NCI-H1105 treated with DMSO at 0.1 percent for 48 hours (cell line): ENCODE data around the gene DISP3.

ENCODE experiments used
- DNase-seq: peaks from one replicate; lab custom pipeline; 2025; lab: John Stamatoyannopoulos, UW

DISP3 gene

DNA sequence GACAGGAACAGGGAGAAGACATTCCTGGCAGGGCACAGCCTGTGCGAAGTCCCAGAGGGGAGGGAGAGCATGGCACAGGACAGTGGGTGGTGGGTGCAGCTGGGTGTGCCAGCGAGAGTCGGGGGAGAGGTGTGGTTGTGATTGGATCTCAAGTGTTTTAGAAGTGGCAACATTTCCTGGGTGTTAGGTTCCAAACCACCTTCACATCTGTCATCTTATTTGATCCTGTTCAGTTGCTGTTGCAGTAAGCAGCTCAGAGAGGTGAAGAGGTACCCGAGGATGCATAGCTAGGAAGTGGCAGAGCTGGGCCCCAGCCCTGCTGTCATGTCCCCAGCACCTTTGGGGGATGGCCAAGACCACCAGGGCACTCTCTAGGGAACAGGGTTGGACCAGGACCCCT lies 22.0 kb upstream of the DISP3 start:
- no peak for DNase-seq

DNA sequence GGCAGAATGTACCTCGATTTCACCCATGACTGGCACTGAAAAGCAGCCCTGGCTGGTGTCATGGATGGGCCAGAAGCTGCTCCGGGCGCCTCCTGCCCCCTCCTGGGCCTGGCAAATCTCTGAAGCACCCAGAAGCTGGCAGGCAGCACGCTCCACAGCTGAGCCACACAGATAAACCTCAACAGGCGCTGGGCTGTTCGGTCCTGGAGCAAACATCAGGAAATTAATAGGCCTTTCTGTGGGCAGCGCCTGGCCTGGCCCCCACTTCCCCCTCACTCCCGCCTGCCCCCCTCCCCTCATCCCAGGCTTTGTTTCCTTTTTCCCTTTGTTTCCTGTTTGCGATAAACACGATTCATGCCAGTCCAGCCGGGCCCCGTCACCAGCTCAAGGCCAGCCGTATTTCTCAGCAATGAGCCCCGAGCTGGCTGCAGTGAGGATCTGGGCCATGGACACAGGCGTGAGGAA lies 20.1 kb upstream of the DISP3 start:
- no peak for DNase-seq

DNA sequence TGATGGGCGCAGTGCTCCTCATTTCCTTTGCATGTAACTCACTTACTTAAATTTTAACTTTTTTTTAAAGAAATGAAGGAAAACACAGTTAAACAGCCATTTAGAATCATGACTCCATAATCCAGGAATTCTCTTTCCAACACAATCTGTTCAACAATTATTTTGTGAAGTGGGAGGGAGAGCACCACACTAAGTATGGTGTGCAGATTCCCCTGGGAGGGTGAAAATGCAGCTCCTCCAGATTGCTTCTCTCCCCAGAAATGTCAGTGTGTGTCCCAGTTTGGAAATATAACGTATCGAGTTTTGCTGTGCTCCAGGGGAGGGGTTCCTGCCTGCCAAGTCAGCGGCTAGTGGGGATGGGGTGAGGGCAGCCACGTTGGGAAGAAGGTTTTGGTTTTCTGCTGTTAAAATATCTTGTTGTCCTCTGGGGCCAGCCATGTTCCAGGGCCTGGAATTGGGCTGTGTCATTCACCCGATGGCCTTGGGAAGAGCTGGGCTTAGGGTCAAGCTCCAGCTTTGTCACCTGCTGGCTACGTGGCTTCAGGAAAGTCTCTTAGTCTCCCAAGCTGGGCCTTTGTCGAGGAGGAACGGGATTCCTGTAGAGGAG lies 17.3 kb upstream of the DISP3 start:
- no peak for DNase-seq

DNA sequence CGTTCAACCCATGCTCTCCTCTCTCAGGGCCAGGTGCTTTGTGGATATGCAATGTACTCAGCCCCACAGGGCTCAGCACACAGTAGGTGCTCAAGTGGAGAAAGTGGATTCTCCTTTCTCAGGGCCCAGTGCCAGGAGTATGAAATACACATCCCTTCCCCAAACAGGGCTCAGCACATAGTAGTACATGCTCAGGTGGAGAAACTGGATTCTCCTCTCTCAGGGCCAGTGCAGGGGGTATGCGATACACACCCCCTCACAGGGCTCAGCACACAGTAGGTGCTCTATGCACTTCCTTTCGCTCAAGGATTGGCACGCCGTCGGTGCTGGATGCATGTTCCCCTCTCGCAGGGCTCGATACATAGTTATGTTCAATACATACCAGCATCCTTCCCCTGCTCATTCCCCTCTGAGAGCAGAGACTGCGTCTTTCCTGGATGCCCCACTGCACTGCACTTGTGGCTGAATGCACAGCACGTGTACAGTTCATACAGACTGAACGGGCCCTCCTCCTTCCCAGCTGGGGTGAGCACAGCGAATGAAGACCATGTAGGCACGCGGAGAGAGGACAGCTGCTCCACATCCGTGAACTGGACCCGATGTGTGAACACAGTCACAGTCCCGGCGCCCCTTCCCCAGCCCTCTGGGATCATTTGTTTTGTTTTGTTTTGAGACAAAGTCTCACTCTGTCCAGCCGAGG lies 16.6 kb upstream of the DISP3 start:
- DNase-seq = no peak

DNA sequence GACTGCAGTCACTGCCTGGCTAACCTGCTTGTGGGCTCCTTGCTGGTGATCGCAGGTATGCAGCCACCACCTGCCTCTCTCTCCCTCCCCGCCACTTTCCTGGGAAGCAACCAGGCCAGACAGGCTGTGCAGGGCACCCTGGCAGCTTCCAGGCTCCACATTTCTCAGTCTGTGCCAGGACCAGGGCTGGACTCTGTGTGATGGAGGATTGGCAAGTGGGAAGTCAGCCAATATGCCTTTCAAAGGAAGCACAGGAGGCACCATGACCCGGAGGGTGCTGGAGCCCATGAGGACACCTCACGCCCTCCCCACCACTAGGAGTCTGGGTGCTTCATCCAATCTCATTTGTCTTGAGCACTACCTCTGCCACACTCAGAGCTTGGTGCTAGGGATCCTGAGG lies 15.8 kb upstream of the DISP3 start:
- DNase-seq = peak; percentile 6

DNA sequence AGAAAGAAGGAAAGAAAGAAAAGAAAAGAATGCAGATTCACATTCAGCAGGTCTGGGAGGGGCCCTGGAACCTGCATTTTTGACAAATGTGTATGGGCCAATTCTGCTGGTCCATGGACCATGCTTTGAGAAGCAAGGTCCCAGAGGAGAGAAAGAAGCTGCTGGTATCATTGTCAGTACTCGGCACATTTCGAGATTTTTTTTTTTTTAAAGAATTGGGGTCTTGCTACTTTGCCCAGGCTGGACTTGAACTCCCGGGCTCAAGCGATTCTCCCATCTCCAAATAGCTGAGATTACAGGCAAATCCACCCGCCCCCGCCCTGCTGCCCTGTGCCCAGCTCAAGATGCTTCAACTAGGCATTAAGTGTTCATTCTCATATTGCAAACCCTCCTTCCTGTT lies 13.6 kb upstream of the DISP3 start:
- no peak for DNase-seq

DNA sequence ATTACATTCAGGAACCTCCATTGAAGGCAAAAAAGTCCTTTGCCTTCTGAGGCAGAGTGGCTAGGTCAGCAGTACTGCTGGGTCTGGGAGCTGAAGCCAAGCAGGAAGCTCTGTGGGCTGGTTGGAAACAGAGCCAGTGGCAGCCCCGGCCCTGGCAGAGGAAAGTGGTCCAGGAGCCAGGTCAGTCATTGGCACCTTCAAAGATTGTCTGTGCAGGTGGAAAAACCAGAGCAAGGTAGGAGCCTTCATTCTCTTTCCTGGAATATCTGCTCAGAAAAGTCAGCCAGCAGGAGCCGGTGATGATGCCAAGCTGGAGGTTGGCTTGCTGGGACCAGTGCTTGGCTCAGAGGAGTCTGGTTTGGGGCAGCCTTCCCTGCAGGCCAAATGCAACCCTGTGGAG lies 12.5 kb upstream of the DISP3 start:
- no peak for DNase-seq

DNA sequence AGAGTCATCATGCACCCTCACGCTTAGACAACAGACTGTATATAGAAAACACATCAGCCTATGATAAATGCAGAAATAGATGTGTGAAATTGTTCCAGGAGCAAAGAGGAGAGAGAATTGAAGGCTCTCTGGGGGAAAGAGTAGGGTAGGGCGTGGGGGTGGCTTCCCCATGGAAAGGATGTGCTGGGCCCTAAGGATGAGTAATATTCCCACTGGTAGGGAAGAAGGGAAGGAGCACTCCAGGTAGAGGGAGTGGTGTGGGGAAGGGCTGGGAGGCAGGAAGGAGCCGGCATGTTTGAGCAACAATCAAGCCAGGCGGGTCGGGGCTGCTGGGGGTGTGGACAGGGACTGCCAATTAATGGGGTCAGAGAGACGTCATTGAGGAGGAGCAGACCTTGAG lies 10.1 kb upstream of the DISP3 start:
- no peak for DNase-seq

DNA sequence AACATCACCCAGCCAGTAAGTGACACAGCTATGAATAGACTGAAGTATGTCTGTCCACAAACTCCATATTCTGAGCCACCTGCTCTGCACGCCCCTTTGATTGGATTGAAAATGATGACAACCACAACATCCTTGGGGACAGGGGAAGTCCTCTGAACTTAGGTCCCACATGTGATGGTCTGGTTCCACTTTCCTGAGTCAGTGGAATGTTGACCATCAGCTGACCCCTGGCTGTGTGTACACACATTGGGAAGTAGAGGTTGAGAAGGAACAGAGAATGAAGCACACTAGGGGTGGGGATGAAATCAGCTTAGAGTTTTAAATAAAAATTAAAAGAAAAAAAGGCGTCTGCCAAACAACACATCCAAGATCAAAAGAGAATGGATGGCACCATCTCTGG lies 8.0 kb upstream of the DISP3 start:
- DNase-seq = no peak

DNA sequence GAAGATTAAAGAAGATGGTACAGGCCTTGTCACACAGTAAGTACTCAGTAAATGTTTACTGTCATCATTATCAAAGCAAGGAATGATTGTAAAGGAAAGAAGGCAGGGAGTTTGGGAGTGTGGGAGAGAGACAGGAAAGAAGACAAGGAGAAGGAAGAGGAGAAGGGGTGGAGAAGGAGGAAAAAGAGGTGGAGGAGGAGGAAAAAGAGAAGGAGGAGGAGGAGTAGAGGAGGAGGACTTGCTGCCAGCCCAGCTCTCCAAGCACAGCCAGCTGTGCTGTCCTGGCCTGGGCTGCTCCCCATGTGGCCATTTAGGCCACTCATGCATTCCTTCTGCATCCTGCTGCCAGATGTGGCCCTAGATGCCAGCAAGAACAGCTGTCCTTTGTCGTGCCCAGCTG lies 7.5 kb upstream of the DISP3 start:
- no peak for DNase-seq

DNA sequence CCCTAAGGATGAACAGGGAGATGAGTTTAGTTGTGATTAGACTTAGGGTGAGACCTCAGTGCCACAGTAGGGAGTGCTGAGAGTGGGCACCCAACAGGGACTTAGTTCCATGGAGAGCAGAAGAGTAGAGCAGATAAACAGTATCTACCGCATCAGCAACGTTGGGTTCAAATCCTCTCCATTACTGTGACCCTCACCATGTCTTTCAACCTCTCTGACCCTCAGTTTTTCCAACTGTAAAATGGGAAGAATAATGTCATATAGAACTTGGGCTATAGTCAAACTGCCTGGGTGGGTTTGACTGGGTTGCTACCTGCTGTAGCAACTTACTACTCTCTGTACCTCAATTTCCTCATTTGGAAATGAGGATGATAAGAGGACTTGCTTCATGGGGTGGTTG lies 6.7 kb upstream of the DISP3 start:
- no peak for DNase-seq

DNA sequence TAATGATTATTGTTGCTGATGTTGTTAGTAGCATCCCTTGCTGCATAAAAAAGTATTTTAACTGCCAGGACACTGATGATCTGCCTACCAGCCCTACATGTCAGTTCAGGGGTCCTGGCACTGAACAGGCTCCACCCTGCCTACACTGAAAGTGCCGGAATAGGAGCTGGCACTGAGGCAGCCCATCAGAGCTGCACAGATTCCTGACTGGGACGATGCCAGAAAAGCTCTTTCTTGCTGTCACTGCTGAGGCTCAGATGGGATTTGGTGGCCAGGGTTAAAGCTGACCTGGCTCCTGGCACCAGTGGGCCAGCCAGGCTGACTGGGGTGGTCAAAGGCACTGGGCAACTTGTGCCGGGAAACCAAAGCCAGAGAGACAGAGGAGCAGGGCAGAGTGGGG lies 6.2 kb upstream of the DISP3 start:
- no peak for DNase-seq

DNA sequence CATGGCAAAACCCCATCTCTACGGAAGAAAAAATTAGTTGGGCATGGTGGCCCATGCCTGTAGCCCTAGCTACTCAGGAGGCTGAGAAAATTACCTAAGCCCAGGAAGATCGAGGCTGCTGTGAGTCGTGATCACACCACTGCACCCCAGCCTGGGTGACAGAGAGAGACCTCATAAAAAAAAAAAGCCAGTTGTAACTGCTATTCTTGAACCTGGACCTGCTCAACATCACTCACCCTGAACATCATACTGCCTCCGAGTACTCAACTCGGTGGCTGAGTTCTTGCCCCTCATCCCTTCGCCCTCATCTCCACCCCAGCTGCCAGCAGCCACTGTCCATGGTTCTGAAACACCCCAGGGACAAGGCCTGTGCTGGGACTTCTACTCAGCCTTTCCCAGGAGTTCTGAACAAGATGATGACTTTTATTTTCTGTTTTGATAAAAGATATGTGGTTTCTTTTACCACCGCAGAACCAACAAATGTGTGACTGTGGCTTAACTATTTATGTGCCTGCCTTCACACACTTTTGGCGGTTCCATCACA lies 5.4 kb upstream of the DISP3 start:
- no peak for DNase-seq

DNA sequence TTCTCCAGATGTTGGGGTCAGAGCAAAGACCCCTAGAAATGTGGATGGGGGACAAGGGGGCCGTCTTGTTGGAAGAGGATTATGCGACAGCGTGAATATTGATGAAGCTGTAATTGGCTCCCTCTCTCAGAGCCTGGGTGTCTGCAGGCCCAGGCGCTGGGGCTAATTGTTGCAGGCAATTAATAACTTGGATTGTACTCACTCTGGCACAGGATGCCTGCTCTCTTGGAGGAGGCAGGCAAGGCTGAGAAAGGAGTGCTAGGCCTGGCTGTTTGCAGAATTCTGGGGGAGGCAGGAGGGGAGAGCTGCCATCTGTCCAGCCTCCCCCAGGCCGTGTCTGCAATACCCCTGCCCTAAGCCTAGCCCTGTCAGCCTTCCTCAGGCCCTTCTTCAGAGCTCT lies 4.1 kb upstream of the DISP3 start:
- DNase-seq = no peak

DNA sequence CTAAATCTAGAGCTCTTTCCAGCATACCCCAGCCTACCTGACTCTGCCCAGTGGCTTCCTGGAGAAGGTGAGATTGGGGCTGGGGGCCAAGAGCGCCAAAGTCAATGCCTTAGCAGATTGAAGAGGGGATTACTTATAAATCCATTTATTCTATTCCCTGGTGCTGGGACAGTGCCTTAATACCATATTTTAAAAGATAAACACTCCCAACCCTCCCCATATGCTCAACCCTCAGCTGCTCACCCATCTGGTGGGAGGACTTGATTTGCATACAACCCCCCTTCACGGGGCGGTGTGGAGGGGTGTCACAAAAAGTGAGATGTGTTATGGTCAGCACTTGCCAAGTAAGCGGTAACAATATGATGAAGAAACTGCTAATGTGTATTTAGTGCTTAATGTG lies 3.2 kb upstream of the DISP3 start:
- no peak for DNase-seq

DNA sequence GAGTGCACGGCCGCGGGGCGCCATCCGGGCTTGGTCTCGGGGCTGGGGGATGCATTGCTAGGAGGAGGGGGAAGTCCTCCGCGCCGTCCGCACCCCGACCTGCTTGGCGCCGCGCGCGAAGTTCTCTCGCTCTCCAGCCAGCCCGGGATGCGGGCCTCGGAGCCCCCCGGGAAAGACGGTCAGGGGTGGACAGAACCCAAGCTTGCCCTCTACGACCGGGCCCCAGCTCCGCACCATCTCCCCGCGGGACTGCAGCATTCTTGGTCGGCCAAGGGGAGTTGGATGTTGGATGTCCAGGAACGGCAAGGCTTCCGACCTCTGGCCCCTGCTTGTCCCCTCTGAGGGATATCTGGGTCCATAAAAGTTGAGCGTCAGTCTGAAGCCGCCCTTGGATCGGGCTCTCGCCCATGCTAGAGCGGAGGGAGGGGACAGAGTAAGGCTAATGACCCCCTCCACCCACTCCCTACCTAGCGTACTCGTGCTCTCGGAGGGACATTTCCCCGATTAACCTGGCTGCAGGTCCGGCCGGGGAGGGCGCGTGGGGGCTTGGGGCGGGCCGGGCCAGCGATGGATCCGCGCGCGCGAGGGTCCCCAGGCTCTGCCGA lies 522 bp downstream of the DISP3 start:
- DNase-seq = no peak

DNA sequence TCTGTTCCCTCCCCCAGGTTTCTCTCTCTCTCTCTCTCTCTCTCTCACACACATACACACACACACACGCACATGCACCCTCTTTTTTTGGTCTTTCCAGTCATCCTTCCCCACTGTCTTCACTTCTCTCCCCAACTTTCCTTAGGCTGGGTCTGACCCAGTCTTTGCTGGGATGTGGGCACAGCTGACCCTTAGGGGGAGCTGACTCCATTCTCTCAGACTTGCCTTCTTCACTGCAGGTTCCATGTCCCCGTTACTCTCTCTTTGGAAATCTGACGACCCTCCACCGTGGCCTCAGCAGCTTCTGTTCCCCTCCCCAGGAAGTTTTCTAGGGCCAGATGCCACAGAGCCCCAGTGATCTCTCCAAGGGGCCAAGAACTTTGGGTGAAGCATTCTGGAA lies 2.1 kb downstream of the DISP3 start:
- no peak for DNase-seq

DNA sequence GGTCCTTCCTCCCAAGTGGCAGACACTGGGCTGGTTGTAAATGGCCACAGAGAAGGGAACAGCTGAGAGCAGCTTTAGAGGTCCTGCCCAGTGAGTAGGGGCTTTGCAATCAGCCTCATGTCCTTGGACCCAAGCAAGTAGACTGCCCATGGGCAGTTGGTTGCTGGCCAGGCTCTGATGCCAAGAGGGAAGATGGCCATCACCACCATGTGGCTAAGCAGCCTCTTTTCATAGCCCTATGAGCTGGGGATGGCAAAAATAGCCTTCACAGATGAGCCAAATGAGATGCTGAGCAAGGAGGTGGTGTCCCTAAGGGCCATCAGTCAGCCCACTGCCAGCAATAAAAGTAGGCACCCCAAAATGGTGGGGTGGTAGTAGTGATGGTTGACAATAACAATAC lies 3.2 kb downstream of the DISP3 start:
- no peak for DNase-seq

DNA sequence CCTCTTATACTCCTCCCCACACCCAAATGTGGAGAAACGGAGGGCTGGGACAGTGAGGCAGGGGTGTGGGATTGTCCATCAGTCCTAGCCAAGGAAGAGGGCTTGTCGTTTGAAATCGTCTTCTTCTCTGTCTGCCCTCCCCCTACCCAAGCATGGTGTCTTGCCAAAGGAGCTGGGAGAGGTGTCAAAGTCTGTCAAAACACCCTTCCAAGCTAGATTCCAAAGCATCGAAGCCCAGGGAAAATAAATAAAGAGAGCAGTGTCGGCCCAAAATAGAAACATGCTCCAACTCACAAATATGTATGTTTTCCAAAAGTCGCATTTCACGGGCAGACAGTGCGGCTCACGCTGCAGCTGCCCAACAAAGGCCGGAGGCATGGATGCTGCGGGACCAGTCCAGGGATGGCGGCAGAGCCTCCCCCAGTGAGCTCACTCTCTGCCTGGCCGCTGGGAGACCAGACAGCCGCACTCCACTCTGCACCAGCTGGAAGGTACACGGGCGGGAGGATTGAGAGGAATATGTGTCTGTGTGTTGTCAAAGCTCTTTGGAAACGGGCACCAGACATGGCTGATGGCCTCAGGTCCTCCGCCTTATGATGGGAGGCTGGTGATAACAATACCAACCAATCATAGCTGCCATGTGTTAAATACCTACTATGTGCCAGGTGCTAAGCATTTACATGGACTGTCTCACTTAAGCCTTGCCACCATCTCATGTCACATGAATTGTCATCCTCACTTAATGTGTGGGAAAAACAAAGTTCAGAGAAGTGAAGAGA lies 3.9 kb downstream of the DISP3 start:
- no peak for DNase-seq

DNA sequence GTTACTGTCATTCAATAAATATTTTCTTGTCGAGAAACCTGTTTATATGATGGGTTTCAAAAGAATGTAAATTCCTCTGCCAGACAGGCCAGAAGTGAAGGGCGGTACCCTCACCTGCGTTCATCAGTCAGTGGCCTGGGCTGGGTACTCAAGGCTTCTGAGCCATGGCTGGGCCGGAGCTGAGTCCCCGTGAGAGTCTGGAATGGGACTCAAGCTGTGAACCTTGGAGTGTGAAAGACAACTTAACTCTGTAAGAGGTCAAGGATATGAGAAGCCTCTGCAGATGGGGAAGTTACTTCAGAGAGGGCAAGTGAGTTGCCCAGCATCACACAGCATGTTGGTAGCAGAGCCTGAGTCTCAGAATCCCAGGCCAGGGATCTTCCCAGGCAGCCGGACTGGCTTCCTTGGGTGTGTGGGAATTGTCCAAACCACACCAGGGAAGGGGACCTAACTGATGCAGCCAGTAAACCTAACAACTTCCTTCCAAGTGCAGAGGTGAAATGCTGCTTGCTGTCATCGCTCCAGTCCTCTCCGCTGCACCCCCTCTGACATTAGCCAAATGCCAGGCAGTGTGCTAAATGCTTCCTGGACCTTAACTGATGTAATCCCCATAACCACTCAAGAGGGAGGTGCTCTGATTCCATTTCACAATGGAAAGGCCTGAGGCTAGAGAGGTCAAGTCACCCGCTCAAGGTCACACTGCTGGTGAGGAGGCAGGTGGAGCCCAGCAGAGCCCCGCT lies 4.8 kb downstream of the DISP3 start:
- no peak for DNase-seq

DNA sequence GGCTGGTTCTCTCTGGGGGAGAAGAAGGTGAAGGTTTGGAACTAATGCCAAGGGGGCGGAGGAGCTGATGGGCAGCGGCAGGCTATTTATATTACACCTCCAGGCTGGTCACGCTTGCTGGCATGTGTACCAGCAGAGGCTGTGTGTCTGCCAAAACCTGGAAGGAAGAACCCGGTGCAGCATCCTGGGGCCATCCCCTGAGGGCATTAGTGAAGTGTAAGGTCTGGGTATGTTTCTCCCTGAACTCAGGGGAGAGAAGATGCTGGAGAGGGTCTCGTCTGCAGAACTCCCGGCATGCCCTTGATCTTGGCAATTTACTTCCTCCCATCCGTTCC lies 5.3 kb downstream of the DISP3 start:
- DNase-seq = no peak

DNA sequence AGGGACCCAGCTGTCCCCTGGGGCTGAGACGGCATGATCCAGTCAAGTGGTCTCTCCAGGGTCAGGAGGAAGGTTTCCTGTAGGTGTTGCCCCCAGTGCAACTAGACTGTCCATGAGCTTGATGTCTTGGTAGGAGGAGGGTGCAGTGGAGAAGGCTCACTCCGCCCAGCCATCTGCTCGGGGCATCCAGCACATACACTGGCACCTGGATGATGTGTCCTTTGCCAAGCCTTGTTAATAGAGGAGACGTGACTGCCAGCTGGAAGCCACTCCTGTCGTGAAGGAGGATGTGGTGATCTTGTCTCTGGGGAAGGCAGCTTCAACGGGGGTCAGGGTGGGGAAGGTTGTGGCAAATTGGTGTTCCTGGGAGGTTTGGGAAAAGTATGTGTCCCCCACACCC lies 6.2 kb downstream of the DISP3 start:
- DNase-seq = no peak
